AG08395 (cell line): ENCODE results near the gene PRR13.
"Not testable (repeated sequence)": the region's sequence is repeated elsewhere in the genome, so short reads cannot be mapped to it uniquely, and the experiment has no call there.

Experiments
- DNase-seq: peaks from one replicate; pipeline ENCODE4 v3.0.0; 2012; ENCODE audit warnings: mixed read lengths, low spot score

The PRR13 gene, protein sequence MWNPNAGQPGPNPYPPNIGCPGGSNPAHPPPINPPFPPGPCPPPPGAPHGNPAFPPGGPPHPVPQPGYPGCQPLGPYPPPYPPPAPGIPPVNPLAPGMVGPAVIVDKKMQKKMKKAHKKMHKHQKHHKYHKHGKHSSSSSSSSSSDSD

DNA sequence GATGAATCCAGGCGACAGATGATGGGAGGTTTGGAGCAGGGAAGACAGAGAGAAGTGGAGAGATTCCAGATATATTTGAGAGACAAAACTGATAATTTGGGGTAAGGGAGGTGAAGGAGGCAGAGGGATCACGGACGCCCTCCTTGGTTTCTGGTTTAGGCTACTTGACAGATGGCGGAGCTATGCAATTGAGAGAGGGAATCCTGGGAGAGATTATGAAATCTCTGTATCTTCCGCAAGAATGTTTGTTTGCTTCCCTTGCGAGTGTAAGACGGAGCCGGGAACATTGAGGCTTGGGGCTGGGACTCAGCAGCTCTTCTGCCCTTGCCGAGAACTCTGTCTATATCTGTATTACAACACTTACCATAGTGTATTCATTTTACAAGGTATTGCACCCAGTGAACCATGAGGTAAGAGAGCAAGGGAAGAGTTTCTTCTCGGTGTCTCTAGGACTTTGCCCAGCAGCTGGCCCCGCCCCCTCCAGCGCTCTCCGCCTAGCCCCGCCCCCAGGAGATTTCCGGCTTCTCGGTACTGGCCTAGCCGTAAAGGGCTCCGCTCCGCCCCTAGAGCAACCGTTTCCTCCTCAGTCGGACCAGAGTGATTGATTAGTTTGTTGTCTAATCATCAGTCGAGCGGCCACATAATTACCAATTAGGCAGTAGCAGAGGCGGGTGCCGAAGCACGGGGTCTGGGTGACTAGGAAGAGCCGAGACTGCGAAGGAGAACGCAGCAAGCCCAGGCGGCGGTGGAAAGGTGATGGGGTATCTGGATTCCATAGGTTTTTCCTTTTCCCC, at the start of gene PRR13:
Gene PRR13 (plus strand): TSS at position 695 of the 794 bp plus-strand sequence. CDS start 981 bp downstream, outside the sequence.
- peak; percentile 98 for DNase-seq

DNA sequence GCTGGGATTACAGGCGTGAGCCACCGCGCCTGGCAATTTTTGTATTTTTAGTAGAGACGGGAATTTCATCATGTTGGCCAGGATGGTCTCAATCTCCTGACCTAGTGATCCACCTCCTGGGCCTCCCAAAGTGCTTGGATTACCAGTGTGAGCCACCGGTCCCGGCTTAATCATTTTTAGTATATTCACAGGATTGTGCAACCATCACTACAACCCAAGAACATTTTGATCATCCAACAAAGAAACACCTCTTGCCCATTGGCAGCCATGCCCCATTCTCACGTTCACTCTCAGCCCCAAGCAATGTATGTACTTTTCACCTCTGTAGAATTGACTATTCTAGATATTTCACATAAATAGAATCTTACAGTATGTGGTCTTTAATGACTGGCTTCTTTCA, 41.6 kb upstream of the PRR13 start:
- DNase-seq, result no peak

DNA sequence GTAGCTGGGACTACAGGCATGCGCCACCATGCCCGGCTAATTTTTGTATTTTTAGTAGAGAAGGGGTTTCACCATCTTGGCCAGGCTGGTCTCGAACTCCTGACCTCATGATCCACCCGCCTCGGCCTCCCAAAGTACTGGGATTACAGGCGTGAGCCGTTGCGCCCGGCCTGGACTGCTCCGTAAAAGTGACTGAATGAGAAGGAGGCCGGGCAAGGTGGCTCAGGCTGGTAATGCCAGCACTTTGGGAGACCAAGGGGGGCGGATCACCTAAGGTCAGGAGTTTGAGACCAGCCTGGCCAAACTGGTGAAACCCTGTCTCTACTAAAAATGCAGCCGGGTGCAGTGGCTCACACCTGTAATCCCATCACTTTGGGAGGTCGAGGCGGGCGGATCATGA, 39.2 kb upstream of the PRR13 start:
- DNase-seq, result not testable (repeated sequence)

DNA sequence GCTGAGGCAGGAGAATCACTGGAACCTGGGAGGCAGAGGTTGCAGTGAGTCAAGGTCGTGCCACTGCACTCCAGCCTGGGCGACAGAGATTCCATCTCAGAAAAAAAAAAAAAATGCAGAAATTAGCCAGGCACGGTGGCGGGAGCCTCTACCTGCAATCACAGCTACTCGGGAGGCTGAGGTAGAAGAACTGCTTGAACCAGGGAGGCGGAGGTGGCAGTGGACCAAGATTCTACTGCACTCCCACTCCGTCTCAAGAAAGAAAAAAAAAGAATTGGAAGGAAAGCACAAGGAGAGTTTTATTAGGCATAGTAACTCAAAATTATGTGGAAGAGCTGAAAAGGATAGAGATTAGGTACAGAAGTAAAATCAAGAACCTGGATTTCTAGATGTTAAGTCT, 38.7 kb upstream of the PRR13 start:
- no peak for DNase-seq

DNA sequence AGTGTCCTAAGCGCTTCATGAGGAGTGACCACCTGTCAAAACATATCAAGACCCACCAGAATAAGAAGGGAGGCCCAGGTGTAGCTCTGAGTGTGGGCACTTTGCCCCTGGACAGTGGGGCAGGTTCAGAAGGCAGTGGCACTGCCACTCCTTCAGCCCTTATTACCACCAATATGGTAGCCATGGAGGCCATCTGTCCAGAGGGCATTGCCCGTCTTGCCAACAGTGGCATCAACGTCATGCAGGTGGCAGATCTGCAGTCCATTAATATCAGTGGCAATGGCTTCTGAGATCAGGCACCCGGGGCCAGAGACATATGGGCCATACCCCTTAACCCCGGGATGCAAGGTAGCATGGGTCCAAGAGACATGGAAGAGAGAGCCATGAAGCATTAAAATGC, 30.6 kb upstream of the PRR13 start:
- no peak for DNase-seq

DNA sequence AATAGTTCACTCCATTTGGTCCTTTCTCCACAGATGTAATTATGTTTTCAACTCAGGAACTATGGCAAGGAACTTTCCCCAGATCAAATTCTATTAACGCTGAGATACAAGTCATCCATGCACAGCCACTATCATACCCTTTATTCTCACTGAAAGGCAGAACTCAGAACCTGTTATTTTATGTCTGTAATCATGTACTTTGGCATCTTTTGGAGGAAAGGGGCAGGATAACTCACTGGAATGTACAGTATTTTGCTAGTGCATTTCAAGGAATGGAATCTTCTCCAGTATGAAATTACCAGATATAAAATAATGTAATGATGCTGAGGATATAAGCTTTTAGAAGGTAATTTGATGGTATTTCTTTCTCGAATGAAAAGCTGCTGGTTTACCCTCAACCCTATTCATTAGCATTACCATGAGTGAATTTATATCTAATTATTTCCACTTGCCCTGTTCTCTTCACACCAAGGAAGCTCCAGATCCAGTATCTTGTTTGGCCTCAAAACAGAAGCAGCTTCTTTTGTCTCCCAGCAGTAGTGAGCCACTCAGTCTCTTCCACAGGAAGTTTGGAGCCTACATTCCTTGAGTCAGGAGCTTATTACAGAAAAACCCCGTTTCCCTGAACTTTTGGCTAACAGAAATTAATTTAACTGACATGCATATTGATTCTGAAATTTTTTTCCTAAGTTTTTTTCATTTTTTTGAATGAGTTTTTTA, 27.9 kb upstream of the PRR13 start:
- no peak for DNase-seq

DNA sequence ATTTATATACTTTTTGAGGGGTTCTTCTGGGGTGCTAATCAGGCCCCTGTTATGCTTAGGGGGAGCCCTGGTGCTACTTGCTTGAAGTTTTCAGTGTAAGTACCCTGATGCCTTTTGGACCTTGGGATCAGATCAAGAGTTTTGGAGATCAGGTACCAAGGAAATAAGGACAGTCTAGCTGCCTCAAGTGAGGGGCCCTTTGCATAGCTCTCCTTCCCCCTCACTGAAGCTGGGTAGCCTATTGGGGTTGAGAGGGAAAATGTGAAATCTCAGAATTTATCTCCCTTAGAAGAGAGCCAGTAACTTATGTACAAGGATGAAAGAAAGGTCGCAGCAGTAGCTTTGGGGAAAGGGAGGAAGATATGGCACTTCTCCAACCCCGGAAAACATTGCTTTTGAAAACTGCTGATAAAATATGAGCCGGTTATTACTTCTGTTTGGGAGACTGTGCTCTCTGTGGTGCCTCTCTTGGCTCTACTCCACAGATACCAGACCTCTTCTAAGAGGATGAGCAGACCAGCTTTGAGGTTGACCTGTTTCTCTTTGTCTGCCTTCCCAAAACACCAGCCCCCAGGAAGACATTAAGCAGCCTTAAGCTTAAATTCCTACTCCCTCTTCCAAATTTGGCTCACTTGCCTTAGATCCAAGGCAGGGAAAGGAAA, 26.6 kb upstream of the PRR13 start:
- DNase-seq, result no peak

DNA sequence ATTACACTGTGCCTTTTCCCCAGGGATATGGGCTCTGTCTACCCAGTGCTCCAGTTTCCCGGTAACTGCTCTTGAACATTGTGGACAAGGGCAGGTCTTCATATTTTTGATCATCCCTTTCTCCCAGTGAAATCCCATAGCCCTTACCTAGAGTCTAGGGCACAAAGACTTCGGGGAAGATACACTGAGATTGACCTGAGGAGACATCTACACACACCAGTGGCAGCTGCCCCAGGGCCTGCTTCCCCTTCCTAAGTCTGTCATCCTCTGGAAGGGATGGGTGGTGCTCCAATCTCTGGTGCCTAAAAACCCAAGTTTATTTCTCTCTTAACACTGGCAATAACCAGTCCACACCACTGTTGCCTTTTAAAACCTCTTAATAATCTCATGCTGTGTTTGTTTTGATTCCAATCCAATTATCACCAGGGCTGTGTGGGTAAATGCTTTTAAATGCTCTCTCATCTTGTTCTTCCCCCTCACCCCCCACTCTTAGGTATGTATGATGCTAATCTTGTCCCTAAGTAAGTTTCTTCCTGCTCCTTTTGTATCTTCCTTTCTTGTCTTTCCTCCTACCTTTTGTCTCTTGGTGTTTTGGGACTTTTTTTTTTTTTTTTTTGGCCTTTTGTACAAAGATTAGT, 25.7 kb upstream of the PRR13 start:
- DNase-seq, result not testable (repeated sequence)

DNA sequence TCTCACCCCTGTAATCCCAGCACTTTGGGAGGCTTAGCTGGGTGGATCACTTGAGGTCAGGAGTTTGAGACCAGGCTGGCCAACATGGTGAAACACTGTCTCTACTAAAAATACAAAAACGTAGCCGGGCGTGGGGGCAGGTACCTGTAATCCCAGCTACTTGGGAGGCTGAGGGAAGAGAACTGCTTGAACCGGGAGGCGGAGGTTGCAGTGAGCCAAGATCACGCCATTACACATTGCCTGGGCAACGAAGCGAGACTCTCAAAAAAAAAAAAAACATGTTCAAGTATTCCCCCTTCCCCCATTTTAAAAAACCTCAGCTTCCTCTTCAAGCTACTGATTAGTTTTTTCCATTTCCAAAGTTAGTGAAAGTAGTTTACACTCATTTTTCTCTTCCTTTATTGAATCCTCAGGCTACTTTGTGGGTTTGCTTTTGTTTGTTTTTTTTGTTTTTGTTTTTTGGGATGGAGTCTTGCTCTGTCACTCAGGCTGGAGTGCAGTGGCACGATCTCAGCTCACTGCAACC, 24.2 kb upstream of the PRR13 start:
- not testable (repeated sequence) for DNase-seq

DNA sequence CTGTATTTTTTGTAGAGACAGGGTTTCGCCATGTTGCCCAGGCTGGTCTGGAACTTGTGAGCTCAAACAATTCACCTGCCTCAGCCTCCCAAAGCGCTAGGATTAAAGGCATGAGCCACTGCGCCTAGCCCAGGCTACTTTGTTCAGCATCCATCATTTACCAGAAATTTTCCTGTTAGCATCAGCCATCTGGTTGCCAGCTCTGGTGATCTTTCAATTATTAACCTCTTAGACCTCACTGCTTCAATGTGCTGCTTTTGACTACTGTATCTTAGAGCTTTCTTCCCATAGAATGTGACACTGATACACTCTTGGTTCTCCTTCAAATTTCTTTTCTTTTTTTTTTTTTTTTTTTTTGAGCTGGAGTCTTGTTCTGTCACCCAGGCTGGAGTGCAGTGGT, 23.3 kb upstream of the PRR13 start:
- no peak for DNase-seq

DNA sequence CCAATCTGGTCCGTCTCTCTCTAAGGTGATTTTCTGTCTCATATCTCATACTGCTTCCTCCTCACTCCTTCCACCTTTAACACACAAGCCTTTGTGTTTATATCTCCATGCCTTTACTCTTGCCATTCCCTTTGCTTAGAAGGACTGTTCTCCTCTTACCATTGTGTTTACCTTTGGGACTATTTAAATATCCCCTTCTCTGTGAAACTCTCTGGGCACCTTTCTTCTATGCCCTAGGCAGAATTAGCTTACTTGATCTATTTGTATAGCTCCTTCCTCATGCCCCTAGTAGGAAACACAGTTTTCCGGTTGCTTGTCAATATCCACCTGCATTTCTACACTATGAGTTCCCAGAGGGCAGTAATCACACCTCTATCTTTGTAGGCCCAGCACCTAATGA, 21.8 kb upstream of the PRR13 start:
- no peak for DNase-seq

DNA sequence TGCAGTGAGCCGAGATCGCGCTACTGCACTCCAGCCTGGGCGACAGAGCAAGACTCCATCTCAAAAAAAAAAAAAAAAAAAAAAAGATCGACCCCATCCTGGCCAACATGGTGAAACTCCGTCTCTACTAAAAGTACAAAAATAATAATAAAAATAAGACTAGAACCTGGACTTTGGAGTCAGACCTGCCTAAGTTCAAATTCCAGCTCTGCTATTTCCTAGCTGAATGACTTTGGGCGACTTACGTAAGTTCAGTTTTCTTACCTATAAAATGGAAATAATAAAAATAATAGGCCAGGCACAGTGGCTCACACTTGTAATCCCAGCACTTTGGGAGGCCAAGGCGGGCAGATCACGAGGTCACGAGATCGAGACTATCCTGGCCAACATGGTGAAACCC, 19.3 kb upstream of the PRR13 start:
- DNase-seq, result not testable (repeated sequence)

DNA sequence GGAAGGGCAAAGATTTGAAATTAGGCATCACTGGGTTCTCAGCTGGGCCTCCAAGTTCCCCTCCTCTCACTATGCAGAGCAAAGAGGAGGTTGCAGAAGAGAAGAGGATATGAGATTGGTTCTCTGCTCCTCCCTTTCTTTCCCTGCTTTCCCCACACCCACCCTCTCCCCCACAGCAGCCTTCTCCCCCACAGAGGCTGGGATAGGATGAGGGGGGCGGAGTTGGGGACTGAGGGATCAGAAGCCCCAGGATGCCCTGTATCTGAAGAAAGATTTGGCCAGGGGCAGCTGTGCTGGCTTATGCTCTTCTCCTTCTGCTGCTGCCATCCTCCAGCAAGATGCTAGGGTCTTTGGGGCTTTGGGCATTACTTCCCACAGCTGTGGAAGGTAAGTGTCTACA, 17.9 kb upstream of the PRR13 start, which contains the start of gene AMHR2:
Gene AMHR2 (plus strand): TSS at position 259 of the 400 bp plus-strand sequence. CDS start 80 bp downstream, at position 339.
- no peak for DNase-seq

DNA sequence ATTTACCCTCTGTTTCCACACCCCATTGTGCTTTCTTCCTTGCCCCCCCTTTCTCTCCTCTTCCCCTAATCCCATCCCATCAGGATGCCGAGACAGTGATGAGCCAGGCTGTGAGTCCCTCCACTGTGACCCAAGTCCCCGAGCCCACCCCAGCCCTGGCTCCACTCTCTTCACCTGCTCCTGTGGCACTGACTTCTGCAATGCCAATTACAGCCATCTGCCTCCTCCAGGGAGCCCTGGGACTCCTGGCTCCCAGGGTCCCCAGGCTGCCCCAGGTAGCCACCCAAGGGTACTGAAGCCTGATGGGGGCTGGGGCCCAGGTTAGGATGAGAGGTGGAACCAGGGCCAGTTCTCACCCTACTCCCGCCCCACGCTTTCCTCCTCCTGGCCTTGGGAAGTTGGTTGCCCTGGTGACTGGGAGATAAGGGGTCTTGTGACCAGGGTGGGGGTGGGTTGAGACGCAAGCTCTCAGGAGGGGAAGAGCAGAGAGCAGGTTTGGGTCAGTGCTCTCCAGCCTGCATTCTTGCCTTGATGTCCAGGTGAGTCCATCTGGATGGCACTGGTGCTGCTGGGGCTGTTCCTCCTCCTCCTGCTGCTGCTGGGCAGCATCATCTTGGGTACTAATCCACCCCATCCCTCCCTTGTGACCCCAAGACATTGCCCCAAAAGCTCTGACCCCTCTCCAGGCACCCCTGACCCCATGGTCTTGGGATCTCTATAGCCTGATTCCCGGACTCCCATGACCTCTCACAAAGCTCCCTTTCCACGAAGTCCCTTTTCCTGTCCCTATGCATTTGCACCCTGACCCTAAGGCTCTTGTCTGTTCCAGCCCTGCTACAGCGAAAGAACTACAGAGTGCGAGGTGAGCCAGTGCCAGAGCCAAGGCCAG, 16.7 kb upstream of the PRR13 start:
- no peak for DNase-seq

DNA sequence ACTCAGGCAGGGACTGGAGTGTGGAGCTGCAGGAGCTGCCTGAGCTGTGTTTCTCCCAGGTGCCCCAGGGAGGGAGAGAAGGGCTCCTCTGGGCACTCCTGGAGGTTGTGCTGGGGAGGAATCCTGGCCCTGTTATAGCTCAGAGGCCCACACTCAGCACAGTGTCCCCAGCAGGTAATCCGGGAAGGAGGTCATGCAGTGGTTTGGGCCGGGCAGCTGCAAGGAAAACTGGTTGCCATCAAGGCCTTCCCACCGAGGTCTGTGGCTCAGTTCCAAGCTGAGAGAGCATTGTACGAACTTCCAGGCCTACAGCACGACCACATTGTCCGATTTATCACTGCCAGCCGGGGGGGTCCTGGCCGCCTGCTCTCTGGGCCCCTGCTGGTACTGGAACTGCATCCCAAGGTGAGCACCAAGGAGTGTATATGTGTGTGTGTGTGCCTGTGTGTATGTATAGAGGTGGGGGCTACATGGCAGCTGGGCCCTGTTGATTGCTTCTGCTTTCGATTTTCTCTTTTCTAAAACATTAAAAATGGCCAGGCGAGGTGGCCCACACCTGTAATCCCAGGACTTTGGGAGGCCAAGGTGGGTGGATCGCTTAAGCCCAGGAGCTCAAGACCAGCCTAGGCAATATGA, 15.9 kb upstream of the PRR13 start:
- DNase-seq, result no peak

DNA sequence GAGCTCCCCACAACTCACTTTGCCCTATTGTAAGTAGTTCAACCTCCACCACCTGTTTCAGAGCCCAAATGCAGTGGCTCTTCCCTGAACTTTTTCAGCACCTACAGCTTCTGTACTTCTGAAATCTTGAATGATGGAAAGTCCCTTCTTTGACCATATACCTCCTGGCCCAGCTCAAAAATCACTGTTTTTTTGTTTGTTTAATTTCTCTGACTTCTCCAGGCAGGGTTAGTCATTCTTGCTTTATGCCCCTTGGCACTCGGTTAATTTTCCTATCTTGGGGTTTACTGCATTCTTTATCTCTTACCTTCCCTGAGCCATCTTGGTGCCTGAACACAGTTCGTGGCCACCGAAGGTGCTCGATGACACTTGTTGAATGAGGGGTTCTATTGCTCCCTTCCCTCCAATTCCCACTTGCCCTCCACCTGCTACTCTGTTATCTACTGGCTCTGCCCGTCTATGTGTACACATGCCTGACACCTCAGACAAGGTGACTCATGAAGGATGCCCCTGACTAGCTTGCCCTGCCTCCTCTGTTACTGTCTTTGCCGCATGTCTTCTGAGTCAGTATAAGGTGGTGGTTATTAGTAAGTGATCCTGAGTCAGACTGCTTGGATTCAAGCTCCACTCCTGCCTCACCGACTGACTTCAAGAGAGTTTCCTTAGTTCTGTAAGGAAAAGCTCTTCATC, 13.5 kb upstream of the PRR13 start:
- peak; percentile 85 for DNase-seq

DNA sequence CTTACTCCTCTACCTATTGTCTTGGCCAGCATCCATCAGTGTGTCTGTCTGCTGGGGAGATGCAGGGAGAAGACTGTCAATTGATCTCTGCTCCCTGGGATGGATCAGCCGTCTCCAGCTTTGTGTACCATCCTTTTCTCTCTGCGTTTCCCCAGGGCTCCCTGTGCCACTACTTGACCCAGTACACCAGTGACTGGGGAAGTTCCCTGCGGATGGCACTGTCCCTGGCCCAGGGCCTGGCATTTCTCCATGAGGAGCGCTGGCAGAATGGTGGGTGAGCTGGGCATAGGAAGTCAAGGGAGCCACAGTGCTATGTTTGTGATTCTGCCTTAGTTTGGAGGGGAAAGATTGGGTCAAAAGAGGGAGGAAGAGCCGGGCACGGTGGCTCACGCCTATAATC, 12.8 kb upstream of the PRR13 start:
- no peak for DNase-seq

DNA sequence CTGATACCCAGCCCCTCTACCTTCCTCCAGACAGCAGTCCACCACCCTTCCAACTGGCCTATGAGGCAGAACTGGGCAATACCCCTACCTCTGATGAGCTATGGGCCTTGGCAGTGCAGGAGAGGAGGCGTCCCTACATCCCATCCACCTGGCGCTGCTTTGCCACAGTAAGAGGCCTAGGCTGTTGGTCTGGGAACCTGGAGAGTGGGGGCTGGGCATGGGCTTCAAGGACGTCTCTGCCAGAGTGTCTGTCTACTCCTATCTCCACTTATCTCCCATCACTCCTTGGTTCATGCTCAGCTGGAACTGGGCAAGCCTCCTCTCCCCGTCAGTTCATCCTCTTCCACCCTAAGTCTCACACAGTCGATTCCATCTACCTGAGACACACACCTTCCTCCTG, 11.4 kb upstream of the PRR13 start:
- no peak for DNase-seq

DNA sequence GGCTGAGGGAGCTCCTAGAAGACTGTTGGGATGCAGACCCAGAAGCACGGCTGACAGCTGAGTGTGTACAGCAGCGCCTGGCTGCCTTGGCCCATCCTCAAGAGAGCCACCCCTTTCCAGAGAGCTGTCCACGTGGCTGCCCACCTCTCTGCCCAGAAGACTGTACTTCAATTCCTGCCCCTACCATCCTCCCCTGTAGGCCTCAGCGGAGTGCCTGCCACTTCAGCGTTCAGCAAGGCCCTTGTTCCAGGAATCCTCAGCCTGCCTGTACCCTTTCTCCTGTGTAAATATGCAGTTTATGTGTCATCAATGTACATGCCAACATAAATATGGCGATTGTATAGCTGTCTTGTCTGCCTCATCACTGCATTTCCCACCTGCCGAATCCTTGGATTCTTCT, 10.3 kb upstream of the PRR13 start:
- no peak for DNase-seq

DNA sequence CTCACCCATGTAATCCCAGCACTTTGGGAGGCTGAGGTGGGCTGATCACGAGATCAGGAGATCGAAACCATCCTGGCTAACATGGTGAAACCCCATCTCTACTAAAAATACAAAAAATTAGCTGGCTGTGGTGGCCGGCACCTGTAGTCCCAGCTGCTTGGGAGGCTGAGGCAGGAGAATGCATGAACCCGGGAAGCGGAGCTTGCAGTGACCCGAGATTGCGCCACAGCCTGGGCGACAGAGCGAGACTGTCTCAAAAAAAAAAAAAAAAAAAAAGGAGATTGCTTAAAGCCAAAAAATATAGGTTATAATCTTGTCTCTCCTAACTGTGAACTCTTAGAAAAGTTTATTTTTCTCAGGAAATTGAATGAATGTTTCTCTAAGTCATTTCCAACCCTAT, 6.2 kb upstream of the PRR13 start:
- DNase-seq, result not testable (repeated sequence)
